ENCODE data around the gene HOXA4. TPM values are rescaled to one million over a fixed set of nuclear protein-coding genes. Genes with fewer than 3 reads are reported as not detected.

Gene HOXA4
- total RNA-seq, 1 experiment from 2014 or later = 5.6 TPM

DNA sequence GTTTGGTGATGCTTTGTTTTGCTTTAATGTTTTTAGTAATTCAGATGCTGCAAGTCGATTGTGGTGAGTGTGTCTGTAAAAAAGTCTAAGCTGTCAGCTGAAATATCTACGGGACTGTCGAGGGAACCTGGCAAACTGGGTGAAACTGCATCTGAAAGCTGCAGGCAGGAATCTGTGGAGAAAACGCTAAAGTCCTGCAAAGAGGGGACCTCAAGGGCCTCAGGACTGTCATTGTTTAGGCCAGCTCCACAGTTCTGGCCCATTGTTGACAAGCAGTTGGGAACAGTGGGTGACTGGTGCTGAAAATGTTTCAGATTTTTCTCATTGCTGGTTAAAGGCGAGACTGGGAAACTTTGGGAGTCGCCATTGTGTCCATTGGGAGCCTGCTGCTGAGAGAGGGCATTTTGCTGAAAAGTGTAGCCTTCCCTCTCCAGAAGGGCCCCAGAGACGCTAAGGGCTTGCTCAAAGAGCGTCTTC, 29.8 kb downstream of the HOXA4 start:
- Histone ChIP-seq H3K27me3 (no peaks in the 10 kb centered on the region), H3K4me3 (no peak overlapping the region), H3K4me1 (no peaks in the 10 kb centered on the region), H3K27ac (no peak overlapping the region), H3K36me3 (peaks cover 11% of the 10 kb centered on the region), H3K9me3 (replicated peaks) (no peaks in the 10 kb centered on the region)
- DNase-seq = no peak

DNA sequence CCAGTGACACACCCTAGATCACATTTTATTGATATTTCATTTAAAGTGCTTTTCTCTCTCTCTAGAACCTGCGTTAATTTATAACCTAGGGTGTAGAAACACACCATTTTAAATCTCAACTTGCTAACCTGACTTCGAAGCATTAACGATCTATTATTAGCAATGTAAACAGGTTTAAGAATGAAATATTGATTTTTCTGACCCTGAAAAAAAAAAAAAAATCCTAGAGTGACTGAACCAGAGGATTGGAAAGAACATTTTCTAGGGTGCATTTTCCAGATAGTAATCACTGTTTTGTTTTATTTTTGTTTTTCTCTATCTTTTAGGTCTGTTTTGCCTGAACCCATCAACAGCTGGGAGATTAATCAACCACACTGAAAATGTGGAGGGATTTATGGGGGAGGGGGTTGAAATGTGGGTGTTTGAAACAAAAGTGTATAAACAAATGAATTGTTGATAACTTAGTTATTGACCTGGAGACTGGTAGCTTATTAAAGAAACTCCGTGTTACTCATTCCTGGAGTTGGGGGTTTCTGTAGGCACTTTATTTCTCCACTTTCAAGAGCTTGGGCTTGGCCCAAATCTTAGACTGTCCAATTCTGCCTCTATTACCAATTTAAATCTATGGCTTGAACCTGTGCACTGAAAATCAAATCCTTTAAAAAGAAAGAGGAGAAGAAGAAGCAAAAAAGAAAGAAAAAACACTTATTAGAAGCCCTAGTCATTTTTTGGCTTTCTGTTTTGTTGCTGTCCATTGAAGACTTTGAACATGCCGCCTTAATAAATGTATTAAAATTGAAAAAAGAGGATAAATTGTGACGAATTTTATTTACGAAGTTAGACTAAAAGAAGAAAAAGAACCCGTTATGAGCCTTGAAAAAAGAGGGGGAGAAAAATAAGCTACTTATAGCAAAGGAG, 30.8 kb downstream of the HOXA4 start:
- no peaks in the 10 kb centered on the region for H3K9me3 ChIP-seq (replicated peaks)
- H3K27ac ChIP-seq = no peak overlapping the region
- H3K27me3 ChIP-seq = no peaks in the 10 kb centered on the region
- DNase-seq = no peak
- no peak overlapping the region for H3K4me3 ChIP-seq
- no peaks in the 10 kb centered on the region for H3K4me1 ChIP-seq
- H3K36me3 ChIP-seq = peaks cover 11% of the 10 kb centered on the region

DNA sequence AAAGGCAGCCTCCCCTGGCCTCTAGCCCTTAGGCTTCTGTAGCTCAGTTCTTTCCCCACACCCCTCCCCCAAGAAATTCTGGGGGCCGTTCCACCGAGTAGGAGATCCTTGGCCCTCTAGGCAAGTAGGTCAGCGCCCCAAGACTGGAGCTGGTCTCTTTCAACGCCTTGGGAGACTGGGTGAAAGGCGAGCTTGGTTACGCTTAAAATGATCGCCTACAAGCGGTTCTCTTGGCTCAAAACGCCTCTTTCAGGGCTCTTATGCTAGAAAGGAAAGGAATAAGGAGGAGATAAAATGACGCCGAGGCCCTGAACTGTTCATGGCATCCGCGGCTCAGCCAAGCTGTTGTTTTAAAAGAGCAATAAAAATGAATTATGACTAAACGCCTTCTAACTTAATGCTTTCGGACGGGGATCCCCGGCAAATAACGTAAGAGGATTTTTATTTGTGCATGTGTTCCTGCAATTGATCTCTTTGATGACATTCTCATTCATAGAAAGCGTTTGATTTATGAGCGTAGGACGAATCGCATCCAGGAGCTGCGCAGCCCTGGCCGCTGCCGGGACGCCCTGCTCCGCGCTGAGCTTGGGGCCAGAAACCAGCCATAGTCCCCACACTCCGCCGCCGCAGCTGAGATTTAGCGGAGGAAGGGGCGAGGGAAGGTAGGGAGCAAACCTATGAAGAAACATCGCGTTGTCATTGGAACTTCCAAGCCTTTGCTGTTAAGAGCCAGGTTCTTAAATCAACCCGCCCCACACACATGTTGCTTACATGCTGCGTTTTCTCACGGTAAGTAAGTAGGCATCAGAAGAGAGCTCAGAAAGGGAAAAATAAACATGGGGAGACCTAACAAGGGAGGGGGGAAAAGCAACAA, 31.7 kb downstream of the HOXA4 start:
- H3K9me3 ChIP-seq (replicated peaks) = no peaks in the 10 kb centered on the region
- H3K4me3 ChIP-seq = no peak overlapping the region
- DNase-seq = no peak
- H3K27me3 ChIP-seq = no peaks in the 10 kb centered on the region
- no peaks in the 10 kb centered on the region for H3K4me1 ChIP-seq
- no peak overlapping the region for H3K27ac ChIP-seq
- H3K36me3 ChIP-seq = peaks cover 11% of the 10 kb centered on the region

DNA sequence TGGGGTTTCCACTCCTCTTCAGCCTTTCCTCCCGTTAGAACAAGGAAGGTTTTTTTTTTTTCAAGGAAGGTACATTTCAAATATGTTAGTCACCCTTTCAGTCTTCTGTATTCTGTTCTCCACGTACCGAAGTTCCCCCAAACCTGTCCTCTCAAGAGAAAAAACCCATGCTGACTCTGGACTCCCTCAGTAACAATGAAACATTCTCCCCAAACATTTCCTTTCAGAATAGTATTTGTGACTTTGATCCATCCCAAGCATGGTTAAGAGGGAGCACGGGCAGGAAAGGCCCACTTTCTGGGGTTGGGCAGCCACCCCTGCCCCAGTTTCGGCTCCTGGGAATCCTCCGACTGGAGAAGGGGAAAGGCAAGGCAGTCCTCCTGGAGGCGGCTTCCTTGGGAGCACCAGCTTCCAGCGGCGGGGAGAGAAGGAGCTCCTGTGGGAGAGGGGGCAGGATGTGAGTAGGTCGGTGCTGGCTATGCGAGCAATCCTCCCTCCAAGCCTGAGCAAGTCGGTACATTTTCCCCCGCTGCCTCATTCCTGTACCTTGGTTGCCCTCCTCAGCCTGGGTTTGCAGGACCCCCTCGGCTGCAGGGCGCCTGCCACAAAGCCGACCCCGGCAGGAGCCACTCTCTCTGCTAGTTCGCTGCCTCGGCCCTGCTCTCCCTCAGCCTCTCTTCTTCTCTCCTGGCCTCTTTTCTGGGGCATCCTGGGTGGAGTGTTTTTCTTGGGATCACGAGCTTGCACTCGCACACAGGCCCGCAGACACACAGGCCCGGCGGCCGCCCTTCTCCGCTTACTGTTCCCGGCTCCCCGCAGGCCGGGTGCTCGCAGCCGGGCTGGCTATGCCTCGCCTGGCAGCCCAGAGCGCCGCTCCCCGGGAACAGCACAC, 32.6 kb downstream of the HOXA4 start:
- peak overlapping the region; percentile 65; the same call in 1 of the 2 replicates for H3K4me3 ChIP-seq
- no peaks in the 10 kb centered on the region for H3K9me3 ChIP-seq (replicated peaks)
- H3K27me3 ChIP-seq = no peaks in the 10 kb centered on the region
- no peak for DNase-seq
- H3K4me1 ChIP-seq = no peaks in the 10 kb centered on the region
- no peak overlapping the region for H3K27ac ChIP-seq
- peaks cover 11% of the 10 kb centered on the region for H3K36me3 ChIP-seq

GRCh38 chr7:27096768-27097514, 33.6 kb downstream of the HOXA4 start:
- H3K9me3 ChIP-seq (replicated peaks) = no peaks in the 10 kb centered on the region
- DNase-seq = peak; percentile 48 to 63
- H3K4me1 ChIP-seq = no peaks in the 10 kb centered on the region
- no peaks in the 10 kb centered on the region for H3K27me3 ChIP-seq
- peaks cover 11% of the 10 kb centered on the region for H3K36me3 ChIP-seq
- peak overlapping the region; percentile 63 for H3K27ac ChIP-seq
- H3K4me3 ChIP-seq = peak overlapping the region; percentile 65

DNA sequence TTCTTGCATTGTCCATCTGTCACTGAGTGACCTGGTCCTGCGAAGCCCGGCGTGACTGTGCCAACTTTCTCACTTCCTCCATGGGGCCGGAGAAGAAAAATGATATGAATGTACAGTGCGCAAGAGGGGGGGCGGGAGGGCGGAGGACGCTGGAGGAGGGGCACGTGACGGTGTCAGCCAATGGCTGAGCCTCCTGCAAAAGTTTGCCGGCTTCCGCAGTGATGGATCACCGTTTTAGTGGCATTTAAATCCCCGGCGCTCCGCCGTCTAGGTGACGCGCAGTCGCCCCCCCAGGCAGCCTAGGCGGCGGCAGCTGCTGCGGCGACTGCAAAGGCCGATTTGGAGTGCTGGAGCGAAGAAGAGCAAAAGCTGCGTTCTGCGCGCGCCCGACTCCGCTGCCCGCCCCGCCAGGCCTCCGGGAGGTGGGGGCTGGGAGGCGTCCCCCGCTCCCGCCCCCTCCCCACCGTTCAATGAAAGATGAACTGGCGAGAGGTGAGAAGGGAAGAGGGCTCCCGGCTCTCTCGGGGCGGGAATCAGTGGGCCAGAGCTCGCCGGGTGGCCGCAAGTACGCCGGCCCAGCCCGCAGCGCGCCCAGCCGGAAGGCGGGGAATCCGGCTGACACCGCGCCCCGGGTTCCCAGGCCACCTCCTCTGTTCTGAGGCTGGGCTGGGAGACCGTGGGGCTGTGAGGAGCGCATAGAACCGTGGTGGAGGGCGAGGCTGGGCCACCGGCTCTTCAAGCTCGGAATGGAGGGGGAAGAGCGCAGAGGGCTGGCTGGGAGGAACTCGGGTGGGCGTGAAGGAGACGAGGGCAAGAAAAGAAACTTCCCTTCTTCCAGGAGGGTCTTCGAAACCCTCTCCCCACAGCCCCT, 34.4 kb downstream of the HOXA4 start, which contains the start of gene HOXA1:
HOXA1 (minus strand) TSS at position 104 of the 871 bp plus-strand sequence; CDS start at position 16, 88 bp downstream.
- Histone ChIP-seq H3K4me1 (no peaks in the 10 kb centered on the region), H3K36me3 (peaks cover 9% of the 10 kb centered on the region), H3K27ac (peak within 1 kb of the TSS; percentile 63), H3K27me3 (no peaks in the 10 kb centered on the region), H3K4me3 (peak within 1 kb of the TSS; percentile 65), H3K9me3 (replicated peaks) (no peaks in the 10 kb centered on the region)
- DNase-seq = peak; percentile 95 to 96

- no peaks in the 10 kb centered on the region for H3K4me1 ChIP-seq
- H3K4me3 ChIP-seq = peak overlapping the region; percentile 65
- H3K9me3 ChIP-seq (replicated peaks) = no peaks in the 10 kb centered on the region
- H3K36me3 ChIP-seq = peaks cover 8% of the 10 kb centered on the region
- DNase-seq = peak in 1 of 2 experiments; percentile 20
- no peaks in the 10 kb centered on the region for H3K27me3 ChIP-seq
- no peak overlapping the region; the same call in 1 of the 2 replicates for H3K27ac ChIP-seq
Measured at GRCh38 chr7:27095050-27095896, 35.3 kb downstream of the HOXA4 start.

DNA sequence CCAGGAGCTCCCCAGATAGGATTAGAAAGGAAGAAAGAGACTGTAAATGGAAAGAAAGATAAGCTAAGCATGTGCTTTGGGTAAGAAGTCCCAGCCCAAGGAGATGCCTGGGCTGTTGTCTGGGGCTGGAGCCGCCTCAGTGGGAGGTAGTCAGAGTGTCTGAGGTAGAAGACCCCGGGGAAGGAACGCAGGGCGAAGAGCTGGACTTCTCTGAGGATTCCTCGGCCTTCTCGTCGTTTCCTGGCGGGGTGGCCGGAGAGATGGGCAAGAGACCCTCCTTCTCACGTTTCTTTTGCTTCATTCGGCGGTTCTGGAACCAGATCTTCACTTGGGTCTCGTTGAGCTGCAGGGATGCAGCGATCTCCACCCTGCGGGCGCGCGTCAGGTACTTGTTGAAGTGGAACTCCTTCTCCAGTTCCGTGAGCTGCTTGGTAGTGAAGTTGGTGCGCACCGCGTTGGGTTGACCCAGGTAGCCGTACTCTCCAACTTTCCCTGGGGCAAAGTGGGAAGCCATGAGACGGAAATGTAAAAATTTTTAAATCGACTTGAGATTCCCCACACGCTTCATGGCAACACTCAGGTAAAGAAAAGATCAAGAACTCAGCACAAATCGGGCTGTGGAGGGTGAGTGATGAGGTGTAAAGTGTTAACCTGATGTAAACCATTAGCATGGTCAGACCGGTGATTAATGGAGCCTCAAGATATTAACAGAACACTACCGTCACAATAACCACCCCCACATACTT, 36.1 kb downstream of the HOXA4 start:
- H3K27ac ChIP-seq = no peak overlapping the region
- peaks cover 3% of the 10 kb centered on the region for H3K36me3 ChIP-seq
- no peaks in the 10 kb centered on the region for H3K9me3 ChIP-seq (replicated peaks)
- H3K27me3 ChIP-seq = no peaks in the 10 kb centered on the region
- no peaks in the 10 kb centered on the region for H3K4me1 ChIP-seq
- no peak overlapping the region for H3K4me3 ChIP-seq
- no peak for DNase-seq

GRCh38 chr7:27093184-27093895, 37.2 kb downstream of the HOXA4 start:
- Histone ChIP-seq H3K4me1 (no peaks in the 10 kb centered on the region), H3K27me3 (no peaks in the 10 kb centered on the region)

GRCh38 chr7:27092819-27093110, 37.8 kb downstream of the HOXA4 start:
- Histone ChIP-seq H3K27ac (no peak overlapping the region), H3K9me3 (replicated peaks) (no peaks in the 10 kb centered on the region), H3K36me3 (no peaks in the 10 kb centered on the region), H3K4me3 (no peak overlapping the region), H3K27me3 (no peaks in the 10 kb centered on the region), H3K4me1 (no peaks in the 10 kb centered on the region)
- DNase-seq = no peak

More at GRCh38 chr7:27093184-27093895, 37.2 kb downstream of the HOXA4 start:
- H3K4me3 ChIP-seq = no peak overlapping the region
- no peaks in the 10 kb centered on the region for H3K36me3 ChIP-seq
- no peak for DNase-seq
- no peaks in the 10 kb centered on the region for H3K9me3 ChIP-seq (replicated peaks)
- no peak overlapping the region for H3K27ac ChIP-seq
